Measurements from ENCODE around the gene PIWIL1. TPM values are rescaled to one million over a fixed set of nuclear protein-coding genes. Genes with fewer than 3 reads are reported as not detected.

Gene PIWIL1
- polyA plus RNA-seq, 4 donors, result 0.22 to 1.2 (median 1.0) TPM

Other genes with a start within 250 kb of the PIWIL1 start
- gene FZD10, start 175.4 kb upstream of the PIWIL1 start, polyA plus RNA-seq (ENCODE audit: insufficient read length in 4 of 4), result 1 to 10 TPM; 2.4 to 3.8 (median 2.9) TPM